GM12891 (cell line): ENCODE data around the gene CPNE2.
"Not testable (repeated sequence)": the region's sequence is repeated elsewhere in the genome, so short reads cannot be mapped to it uniquely, and the experiment has no call there.

Source experiments
- POLR2A ChIP-seq: IDR thresholded peaks from 2 replicates; pipeline ENCODE4 v1.6.1; 2011; ENCODE audit warnings: low read depth, low read length, control low read depth
- POLR2AphosphoS5 ChIP-seq: IDR thresholded peaks from 2 replicates; pipeline ENCODE4 v1.6.1; 2011; ENCODE audit warnings: low read depth, low read length, control low read depth

- not testable (repeated sequence) for TF ChIP-seq POLR2A, POLR2AphosphoS5
These were observed 95.7 kb downstream of the CPNE2 start for GRCh38 chr16:57187902-57188710.
